HepG2 (cell line): ENCODE measurements around the gene NABP1. TPM values are rescaled to one million over a fixed set of nuclear protein-coding genes. Genes with fewer than 3 reads are reported as not detected.

Source experiments
- ADNP ChIP-seq: sonication (generic); formaldehyde crosslinking; IDR thresholded peaks from 2 replicates; pipeline ENCODE4 v1.4.0; 2020; ENCODE audit warnings: missing genetic modification reagents
- DNMT3B ChIP-seq: conservative IDR thresholded peaks from 2 replicates; pipeline ENCODE4 v1.6.1; 2016; ENCODE audit warnings: missing biosample characterization, control low read depth
- GFI1 ChIP-seq: sonication (generic); formaldehyde crosslinking; IDR thresholded peaks from 2 replicates; pipeline ENCODE4 v1.5.0; 2020; ENCODE audit warnings: missing genetic modification reagents, mild to moderate bottlenecking, borderline replicate concordance
- MYC ChIP-seq: sonication (generic); formaldehyde crosslinking; IDR thresholded peaks from 2 replicates; pipeline ENCODE4 v1.9.0; 2021; ENCODE audit warnings: missing genetic modification reagents, borderline replicate concordance
- NR1H2 ChIP-seq: sonication (generic); formaldehyde crosslinking; IDR thresholded peaks from 2 replicates; pipeline ENCODE4 v1.8.1; 2022; ENCODE audit warnings: low read depth, missing genetic modification reagents, borderline replicate concordance
- RARG ChIP-seq: sonication (generic); formaldehyde crosslinking; IDR thresholded peaks from 2 replicates; pipeline ENCODE4 v1.4.0; 2020; ENCODE audit warnings: low read depth, mild to moderate bottlenecking, missing genetic modification reagents
- TEAD3 ChIP-seq: optimal IDR thresholded peaks from 2 replicates; pipeline ENCODE3; 2016; ENCODE audit warnings: borderline replicate concordance
- ZNF225 ChIP-seq: sonication (generic); formaldehyde crosslinking; IDR thresholded peaks from 2 replicates; pipeline ENCODE4 v1.4.0; 2020; ENCODE audit warnings: mild to moderate bottlenecking, missing genetic modification reagents
- ZNF235 ChIP-seq: sonication (generic); formaldehyde crosslinking; IDR thresholded peaks from 2 replicates; pipeline ENCODE4 v1.8.1; 2023; ENCODE audit warnings: mild to moderate bottlenecking, missing genetic modification reagents, borderline replicate concordance
- ZNF431 ChIP-seq: sonication (generic); formaldehyde crosslinking; IDR thresholded peaks from 2 replicates; pipeline ENCODE4 v1.9.0; 2022; ENCODE audit warnings: missing genetic modification reagents, low read depth, mild to moderate bottlenecking, borderline replicate concordance
- ZNF446 ChIP-seq: sonication (generic); formaldehyde crosslinking; IDR thresholded peaks from 2 replicates; pipeline ENCODE4 v1.5.0; 2020; ENCODE audit warnings: mild to moderate bottlenecking, missing genetic modification reagents
- ZNF510 ChIP-seq: sonication (generic); formaldehyde crosslinking; IDR thresholded peaks from 2 replicates; pipeline ENCODE4 v1.4.0; 2020; ENCODE audit warnings: low read depth, mild to moderate bottlenecking, missing genetic modification reagents
- polyA plus RNA-seq, 8 experiments: library from polyadenylated mRNA; depleted of rRNA in 3 of 8; stranded (reverse) in 7 of 8; unstranded in 1 of 8; fragments of >200 nt; fragmentation: Illumina TruSeq in 4 of 8; extraction: Trizol in 4 of 8; gene quantifications; 2 replicates each; pipeline versions ENCODE4 v1.2.1 to v1.2.3, GENCODE V29; 2011 to 2016; ENCODE audit warnings: low read depth in 4 of 8, missing spikeins in 1 of 8, mixed read lengths in 1 of 8; ENCODE audit not compliant: insufficient read depth in 1 of 8
- total RNA-seq, 5 experiments: library from RNA; depleted of rRNA; stranded (reverse); fragments of >200 nt; fragmentation: Illumina TruSeq; extraction: Trizol; gene quantifications; 2 replicates each; pipeline ENCODE4 v1.2.3, GENCODE V29; 2016; ENCODE audit warnings: low read depth in 1 of 5
- TF ChIP-seq, protein P1 (sequence below): sonication (generic); formaldehyde crosslinking; IDR thresholded peaks from 2 replicates; pipeline ENCODE4 v1.4.0; 2020; ENCODE audit warnings: mild to moderate bottlenecking, missing genetic modification reagents
- TF ChIP-seq, protein P2 (sequence below): sonication (generic); formaldehyde crosslinking; IDR thresholded peaks from 2 replicates; pipeline ENCODE4 v1.5.0; 2020; ENCODE audit warnings: mild to moderate bottlenecking, missing genetic modification reagents
- TF ChIP-seq, protein P3 (sequence below): IDR thresholded peaks from 2 replicates; pipeline ENCODE4 v1.4.0; 2020; ENCODE audit warnings: mild to moderate bottlenecking, missing genetic modification reagents

The NABP1 gene
- total and polyA plus RNA-seq, 2 of the 13 experiments (the other 11 are each of a cell fraction or from before 2014, with no cell fraction given) = 14.9 to 19.8 TPM

DNA sequence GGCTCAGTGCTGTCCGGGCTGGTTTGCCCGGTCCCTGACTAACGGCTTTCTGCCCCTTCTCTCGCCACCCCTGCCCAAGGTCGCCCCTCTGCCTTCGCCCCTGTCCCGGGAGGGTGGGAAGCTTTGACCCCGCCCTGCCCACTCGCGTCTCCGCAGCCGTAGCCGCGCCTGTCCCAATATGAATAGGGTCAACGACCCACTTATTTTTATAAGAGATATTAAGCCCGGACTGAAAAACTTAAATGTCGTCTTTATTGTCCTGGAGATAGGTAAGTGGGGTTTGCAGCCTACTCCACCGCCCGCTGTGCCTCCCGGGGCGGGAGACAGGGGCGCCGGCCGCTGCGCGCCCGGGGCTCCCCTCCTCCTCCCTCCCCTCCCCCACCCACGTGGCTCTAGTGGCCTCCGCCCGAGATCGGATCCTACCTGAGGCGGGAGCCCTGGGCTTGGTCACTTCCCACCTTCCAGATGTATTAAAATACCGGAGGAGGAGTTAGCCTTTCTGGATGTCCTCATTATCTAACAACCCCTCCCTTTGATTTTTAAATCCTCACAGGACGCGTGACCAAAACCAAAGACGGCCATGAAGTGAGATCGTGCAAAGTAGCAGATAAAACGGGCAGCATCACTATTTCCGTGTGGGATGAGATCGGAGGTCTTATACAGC is 633 bp downstream of the NABP1 start (continued):
- TF ChIP-seq DNMT3B (CRISPR knock-in tag) (no peak), MYC (CRISPR knock-in tag) (peak; percentile 88), ADNP (CRISPR knock-in tag) (no peak), NR1H2 (CRISPR knock-in tag) (no peak), ZNF225 (CRISPR knock-in tag) (0 out of 2 replicates have a peak, but pooled peaks have one; percentile 0), ZNF431 (no peak), ZNF446 (no peak), TEAD3 (CRISPR knock-in tag) (no peak), ZNF510 (CRISPR knock-in tag) (no peak), RARG (no peak), ZNF235 (CRISPR knock-in tag) (0 out of 2 replicates have a peak, but pooled peaks have one; percentile 10), GFI1 (CRISPR knock-in tag) (no peak)
- TF ChIP-seq, protein P1, sequence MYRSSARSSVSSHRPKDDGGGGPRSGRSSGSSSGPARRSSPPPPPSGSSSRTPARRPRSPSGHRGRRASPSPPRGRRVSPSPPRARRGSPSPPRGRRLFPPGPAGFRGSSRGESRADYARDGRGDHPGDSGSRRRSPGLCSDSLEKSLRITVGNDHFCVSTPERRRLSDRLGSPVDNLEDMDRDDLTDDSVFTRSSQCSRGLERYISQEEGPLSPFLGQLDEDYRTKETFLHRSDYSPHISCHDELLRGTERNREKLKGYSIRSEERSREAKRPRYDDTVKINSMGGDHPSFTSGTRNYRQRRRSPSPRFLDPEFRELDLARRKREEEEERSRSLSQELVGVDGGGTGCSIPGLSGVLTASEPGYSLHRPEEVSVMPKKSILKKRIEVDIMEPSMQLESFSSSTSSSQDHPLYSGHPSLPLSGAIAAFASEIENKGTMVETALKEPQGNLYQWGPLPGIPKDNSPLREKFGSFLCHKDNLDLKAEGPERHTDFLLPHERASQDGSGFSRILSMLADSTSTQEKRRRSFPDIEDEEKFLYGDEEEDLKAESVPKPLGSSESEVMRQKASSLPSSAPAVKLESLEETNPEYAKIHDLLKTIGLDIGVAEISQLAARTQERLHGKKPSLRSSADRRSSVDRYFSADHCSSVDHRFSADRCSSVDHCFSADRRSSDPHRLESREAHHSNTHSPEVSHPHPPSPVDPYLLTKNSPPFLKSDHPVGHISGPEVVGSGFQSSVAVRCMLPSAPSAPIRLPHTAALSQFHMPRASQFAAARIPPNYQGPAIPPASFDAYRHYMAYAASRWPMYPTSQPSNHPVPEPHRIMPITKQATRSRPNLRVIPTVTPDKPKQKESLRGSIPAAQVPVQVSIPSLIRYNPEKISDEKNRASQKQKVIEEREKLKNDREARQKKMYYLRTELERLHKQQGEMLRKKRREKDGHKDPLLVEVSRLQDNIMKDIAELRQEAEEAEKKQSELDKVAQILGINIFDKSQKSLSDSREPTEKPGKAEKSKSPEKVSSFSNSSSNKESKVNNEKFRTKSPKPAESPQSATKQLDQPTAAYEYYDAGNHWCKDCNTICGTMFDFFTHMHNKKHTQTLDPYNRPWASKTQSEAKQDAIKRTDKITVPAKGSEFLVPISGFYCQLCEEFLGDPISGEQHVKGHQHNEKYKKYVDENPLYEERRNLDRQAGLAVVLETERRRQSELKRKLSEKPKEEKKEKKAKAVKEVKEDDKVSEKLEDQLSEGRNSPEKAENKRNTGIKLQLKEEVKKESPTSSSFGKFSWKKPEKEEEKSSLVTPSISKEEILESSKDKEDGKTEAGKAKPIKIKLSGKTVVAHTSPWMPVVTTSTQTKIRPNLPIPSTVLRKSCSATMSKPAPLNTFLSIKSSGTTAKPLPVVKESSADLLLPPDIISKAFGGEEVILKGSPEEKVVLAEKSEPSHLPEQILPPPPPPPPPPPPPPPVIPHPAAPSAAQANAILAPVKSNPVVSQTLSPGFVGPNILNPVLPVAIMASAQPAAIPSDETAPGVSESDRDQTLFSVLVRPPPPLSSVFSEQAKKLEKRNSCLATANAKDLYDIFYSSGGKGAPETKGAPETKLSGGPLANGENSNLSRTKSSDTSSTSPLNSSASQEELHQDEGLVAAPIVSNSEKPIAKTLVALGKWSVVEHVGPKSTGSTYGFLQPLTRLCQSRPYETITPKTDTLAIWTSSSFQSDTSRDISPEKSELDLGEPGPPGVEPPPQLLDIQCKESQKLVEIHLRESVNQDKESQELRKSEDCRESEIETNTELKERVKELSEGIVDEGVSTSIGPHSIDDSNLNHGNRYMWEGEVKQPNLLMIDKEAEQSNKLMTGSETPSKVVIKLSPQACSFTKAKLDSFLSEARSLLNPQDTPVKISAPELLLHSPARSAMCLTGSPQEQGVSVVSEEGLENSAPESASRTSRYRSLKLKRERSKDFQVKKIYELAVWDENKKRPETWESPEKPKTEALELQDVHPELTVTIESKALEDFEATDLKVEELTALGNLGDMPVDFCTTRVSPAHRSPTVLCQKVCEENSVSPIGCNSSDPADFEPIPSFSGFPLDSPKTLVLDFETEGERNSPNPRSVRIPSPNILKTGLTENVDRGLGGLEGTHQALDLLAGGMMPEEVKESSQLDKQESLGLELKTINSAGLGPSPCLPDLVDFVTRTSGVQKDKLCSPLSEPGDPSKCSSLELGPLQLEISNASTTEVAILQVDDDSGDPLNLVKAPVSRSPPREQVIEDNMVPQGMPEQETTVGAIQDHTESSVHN (CRISPR knock-in tag) = no peak; the same call in 1 of the 2 replicates
- TF ChIP-seq, protein P2, sequence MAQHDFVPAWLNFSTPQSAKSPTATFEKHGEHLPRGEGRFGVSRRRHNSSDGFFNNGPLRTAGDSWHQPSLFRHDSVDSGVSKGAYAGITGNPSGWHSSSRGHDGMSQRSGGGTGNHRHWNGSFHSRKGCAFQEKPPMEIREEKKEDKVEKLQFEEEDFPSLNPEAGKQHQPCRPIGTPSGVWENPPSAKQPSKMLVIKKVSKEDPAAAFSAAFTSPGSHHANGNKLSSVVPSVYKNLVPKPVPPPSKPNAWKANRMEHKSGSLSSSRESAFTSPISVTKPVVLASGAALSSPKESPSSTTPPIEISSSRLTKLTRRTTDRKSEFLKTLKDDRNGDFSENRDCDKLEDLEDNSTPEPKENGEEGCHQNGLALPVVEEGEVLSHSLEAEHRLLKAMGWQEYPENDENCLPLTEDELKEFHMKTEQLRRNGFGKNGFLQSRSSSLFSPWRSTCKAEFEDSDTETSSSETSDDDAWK (CRISPR knock-in tag) = no peak
- TF ChIP-seq, protein P3, sequence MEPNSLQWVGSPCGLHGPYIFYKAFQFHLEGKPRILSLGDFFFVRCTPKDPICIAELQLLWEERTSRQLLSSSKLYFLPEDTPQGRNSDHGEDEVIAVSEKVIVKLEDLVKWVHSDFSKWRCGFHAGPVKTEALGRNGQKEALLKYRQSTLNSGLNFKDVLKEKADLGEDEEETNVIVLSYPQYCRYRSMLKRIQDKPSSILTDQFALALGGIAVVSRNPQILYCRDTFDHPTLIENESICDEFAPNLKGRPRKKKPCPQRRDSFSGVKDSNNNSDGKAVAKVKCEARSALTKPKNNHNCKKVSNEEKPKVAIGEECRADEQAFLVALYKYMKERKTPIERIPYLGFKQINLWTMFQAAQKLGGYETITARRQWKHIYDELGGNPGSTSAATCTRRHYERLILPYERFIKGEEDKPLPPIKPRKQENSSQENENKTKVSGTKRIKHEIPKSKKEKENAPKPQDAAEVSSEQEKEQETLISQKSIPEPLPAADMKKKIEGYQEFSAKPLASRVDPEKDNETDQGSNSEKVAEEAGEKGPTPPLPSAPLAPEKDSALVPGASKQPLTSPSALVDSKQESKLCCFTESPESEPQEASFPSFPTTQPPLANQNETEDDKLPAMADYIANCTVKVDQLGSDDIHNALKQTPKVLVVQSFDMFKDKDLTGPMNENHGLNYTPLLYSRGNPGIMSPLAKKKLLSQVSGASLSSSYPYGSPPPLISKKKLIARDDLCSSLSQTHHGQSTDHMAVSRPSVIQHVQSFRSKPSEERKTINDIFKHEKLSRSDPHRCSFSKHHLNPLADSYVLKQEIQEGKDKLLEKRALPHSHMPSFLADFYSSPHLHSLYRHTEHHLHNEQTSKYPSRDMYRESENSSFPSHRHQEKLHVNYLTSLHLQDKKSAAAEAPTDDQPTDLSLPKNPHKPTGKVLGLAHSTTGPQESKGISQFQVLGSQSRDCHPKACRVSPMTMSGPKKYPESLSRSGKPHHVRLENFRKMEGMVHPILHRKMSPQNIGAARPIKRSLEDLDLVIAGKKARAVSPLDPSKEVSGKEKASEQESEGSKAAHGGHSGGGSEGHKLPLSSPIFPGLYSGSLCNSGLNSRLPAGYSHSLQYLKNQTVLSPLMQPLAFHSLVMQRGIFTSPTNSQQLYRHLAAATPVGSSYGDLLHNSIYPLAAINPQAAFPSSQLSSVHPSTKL = no peak
